ENCODE results near the gene RETREG1.

The RETREG1 gene

DNA sequence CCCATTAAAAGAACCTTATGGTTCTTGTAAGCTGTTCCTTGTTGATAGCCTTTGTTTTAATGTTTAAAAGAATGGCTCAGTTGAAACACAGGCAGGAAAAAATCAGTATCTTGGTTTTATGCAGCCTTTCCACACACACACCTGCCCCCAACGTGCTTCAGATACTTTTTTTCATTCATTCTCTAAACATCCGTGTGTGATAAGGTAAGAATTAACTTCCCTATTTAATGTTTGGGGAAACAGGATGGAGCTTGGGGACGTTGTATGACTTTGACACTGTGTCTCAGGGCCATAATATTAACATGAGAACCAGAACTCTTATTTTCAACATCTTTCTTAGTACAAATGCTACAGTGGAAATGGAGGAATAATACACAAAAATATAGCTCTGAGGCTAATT lies 145.4 kb downstream of the RETREG1 start:
- TF ChIP-seq, protein P1, sequence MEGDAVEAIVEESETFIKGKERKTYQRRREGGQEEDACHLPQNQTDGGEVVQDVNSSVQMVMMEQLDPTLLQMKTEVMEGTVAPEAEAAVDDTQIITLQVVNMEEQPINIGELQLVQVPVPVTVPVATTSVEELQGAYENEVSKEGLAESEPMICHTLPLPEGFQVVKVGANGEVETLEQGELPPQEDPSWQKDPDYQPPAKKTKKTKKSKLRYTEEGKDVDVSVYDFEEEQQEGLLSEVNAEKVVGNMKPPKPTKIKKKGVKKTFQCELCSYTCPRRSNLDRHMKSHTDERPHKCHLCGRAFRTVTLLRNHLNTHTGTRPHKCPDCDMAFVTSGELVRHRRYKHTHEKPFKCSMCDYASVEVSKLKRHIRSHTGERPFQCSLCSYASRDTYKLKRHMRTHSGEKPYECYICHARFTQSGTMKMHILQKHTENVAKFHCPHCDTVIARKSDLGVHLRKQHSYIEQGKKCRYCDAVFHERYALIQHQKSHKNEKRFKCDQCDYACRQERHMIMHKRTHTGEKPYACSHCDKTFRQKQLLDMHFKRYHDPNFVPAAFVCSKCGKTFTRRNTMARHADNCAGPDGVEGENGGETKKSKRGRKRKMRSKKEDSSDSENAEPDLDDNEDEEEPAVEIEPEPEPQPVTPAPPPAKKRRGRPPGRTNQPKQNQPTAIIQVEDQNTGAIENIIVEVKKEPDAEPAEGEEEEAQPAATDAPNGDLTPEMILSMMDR (IDR thresholded peaks at IDR 0.05; ENCODE audit: extremely low read depth, insufficient read depth, missing control alignments) = no peak
- no peak for DNase-seq (ENCODE audit: low spot score)
- in situ Hi-C loops (cut with MboI; ENCODE audit: low pct_unique_long_range_greater_than_20kb, low sequenced_read_pairs, unreplicated experiment) = loop anchor here (25.0 kb wide), 1 partner anchor 309 kb away; no protein-coding TSS in a partner anchor

GRCh38 chr5:16467363-16468219 lies 149.2 kb downstream of the RETREG1 start:
- in situ Hi-C loops (cut with MboI; ENCODE audit: low pct_unique_long_range_greater_than_20kb, low sequenced_read_pairs, unreplicated experiment) = loop anchor here (25.0 kb wide), 1 partner anchor 305 kb away; no protein-coding TSS in a partner anchor
- TF ChIP-seq, protein P1 (IDR thresholded peaks at IDR 0.05; ENCODE audit: extremely low read depth, insufficient read depth, missing control alignments) = no peak

DNA sequence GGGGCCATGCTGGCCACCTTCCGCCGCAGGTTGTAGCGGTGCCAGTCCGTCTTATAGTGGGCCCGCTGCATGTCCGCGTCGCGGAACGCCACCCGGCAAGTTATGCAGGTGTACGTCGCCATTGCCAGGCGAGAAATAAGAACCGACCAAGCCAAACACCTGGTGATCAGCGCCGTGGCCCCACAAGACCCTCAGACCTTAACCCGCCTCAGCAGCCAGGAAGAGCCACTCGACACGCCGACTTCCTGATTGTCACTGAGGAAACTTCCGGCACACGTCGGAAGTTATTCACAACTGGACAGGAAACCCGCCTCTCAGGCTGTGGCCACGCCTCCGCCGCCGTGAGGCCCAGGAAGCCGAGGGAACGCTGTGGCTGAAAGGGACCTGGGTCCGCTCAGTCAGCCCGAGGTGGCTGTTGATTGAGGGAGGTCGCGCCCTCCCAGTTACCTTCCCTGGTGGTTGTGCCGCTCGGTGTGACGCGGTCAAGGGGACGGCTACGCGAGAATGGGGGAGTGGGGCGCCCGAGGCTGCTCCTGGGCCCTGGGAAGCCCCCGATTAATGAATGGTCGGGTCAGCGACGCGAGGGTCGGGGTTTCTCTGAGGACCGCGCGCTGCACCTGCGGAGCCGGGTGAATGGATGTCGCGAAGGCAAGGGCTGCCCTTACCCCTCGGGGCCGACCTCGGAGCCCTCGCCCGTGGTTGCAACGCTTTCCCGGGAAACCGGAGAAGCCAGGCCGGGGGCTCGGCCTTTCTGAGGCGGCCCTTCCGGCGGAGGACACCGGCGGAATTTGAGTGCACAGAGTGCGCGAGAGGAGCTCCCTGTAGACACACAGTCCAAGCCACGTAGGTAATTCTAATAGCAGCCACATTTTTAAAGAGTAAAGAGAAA lies 151.0 kb downstream of the RETREG1 start, which contains the start of gene ZNF622:
Gene ZNF622 (minus strand): TSS at position 257 of the 889 bp plus-strand sequence. CDS start 135 bp downstream, at position 122.
- TF ChIP-seq, protein P1 (IDR thresholded peaks at IDR 0.05; ENCODE audit: extremely low read depth, insufficient read depth, missing control alignments) = no peak
- in situ Hi-C loops (cut with MboI; ENCODE audit: low pct_unique_long_range_greater_than_20kb, low sequenced_read_pairs, unreplicated experiment) = loop anchor here (25.0 kb wide), 1 partner anchor 303 kb away; no protein-coding TSS in a partner anchor
- DNase-seq (ENCODE audit: low spot score) = peak; percentile 82

More at GRCh38 chr5:16467363-16468219, 149.2 kb downstream of the RETREG1 start:
- peak; percentile 60 for DNase-seq (ENCODE audit: low spot score)

- no peak for DNase-seq (ENCODE audit: low spot score)
- in situ Hi-C loops (cut with MboI; ENCODE audit: low pct_unique_long_range_greater_than_20kb, low sequenced_read_pairs, unreplicated experiment) = loop anchor here (25.0 kb wide), 1 partner anchor 303 kb away; no protein-coding TSS in a partner anchor
- TF ChIP-seq, protein P1 (IDR thresholded peaks at IDR 0.05; ENCODE audit: extremely low read depth, insufficient read depth, missing control alignments) = no peak
Measured at GRCh38 chr5:16464664-16465543, 151.9 kb downstream of the RETREG1 start.

GRCh38 chr5:16464231-16464630 lies 152.6 kb downstream of the RETREG1 start:
- DNase-seq (ENCODE audit: low spot score) = no peak
- in situ Hi-C loops (cut with MboI; ENCODE audit: low pct_unique_long_range_greater_than_20kb, low sequenced_read_pairs, unreplicated experiment) = loop anchor here (25.0 kb wide), 1 partner anchor 302 kb away; no protein-coding TSS in a partner anchor
- TF ChIP-seq, protein P1 (IDR thresholded peaks at IDR 0.05; ENCODE audit: extremely low read depth, insufficient read depth, missing control alignments) = no peak
